ENCODE measurements around the gene RPL32. TPM values are rescaled to one million over a fixed set of nuclear protein-coding genes. Genes with fewer than 3 reads are reported as not detected.
"Not testable (repeated sequence)": the region's sequence is repeated elsewhere in the genome, so short reads cannot be mapped to it uniquely, and the experiment has no call there.

Gene RPL32
- total RNA-seq, 1 donor from 2014 or later, result 1,191 TPM

GRCh38 chr3:12884790-12885582, 43.6 kb upstream of the RPL32 start:
- H3K4me1 ChIP-seq, result no peaks in the 10 kb centered on the region
- H3K27me3 ChIP-seq, result peaks cover 6% of the 10 kb centered on the region
- no peak for DNase-seq
- intact Hi-C loops (cut with DNase I), result no loop called here
- H3K36me3 ChIP-seq, result no peaks in the 10 kb centered on the region
- H3K27ac ChIP-seq, result no peak overlapping the region
- TF ChIP-seq CTCF (IDR thresholded peaks at IDR 0.05), result no peak
- no peaks in the 10 kb centered on the region for H3K9me3 ChIP-seq
- H3K4me3 ChIP-seq, result no peak overlapping the region
- ATAC-seq, result no peak

- Histone ChIP-seq H3K36me3 (no peaks in the 10 kb centered on the region), H3K4me1 (no peaks in the 10 kb centered on the region), H3K9me3 (no peaks in the 10 kb centered on the region), H3K27me3 (peaks cover 6% of the 10 kb centered on the region), H3K27ac (no peak overlapping the region), H3K4me3 (no peak overlapping the region)
- DNase-seq (no peak), ATAC-seq (no peak)
- no peak for TF ChIP-seq CTCF (IDR thresholded peaks at IDR 0.05)
- intact Hi-C loops (cut with DNase I), result no loop called here
Observed at GRCh38 chr3:12884186-12884680, 42.9 kb upstream of the RPL32 start.

GRCh38 chr3:12882336-12883310, 41.3 kb upstream of the RPL32 start:
- Histone ChIP-seq H3K27ac (no peak overlapping the region), H3K4me1 (no peaks in the 10 kb centered on the region), H3K4me3 (no peak overlapping the region), H3K9me3 (no peaks in the 10 kb centered on the region), H3K36me3 (no peaks in the 10 kb centered on the region), H3K27me3 (peaks cover 3% of the 10 kb centered on the region)
- DNase-seq (no peak), ATAC-seq (no peak)
- intact Hi-C loops (cut with DNase I), result no loop called here
- TF ChIP-seq CTCF (IDR thresholded peaks at IDR 0.05), result no peak

- ATAC-seq; DNase-seq; H3K36me3 ChIP-seq; H3K4me1 ChIP-seq; H3K27ac ChIP-seq; H3K27me3 ChIP-seq; intact Hi-C loops (cut with DNase I); H3K4me3 ChIP-seq; H3K9me3 ChIP-seq: not testable (repeated sequence)
Observed at GRCh38 chr3:12881858-12882257, 40.5 kb upstream of the RPL32 start.

GRCh38 chr3:12879191-12879815, 37.9 kb upstream of the RPL32 start:
- Histone ChIP-seq H3K27ac (no peak overlapping the region), H3K4me1 (no peaks in the 10 kb centered on the region), H3K36me3 (no peaks in the 10 kb centered on the region), H3K27me3 (peaks cover 14% of the 10 kb centered on the region), H3K9me3 (no peaks in the 10 kb centered on the region), H3K4me3 (no peak overlapping the region)
- no peak for TF ChIP-seq CTCF (IDR thresholded peaks at IDR 0.05)
- intact Hi-C loops (cut with DNase I), result loop anchor here (10.0 kb wide), 1 partner anchor 105 kb away; no protein-coding TSS in a partner anchor
- no peak for ATAC-seq
- no peak for DNase-seq

GRCh38 chr3:12878758-12879157, 37.4 kb upstream of the RPL32 start:
- intact Hi-C loops (cut with DNase I), result loop anchor here (10.0 kb wide), 1 partner anchor 106 kb away; no protein-coding TSS in a partner anchor
- H3K9me3 ChIP-seq, ATAC-seq, H3K4me3 ChIP-seq, H3K27ac ChIP-seq, H3K36me3 ChIP-seq, H3K4me1 ChIP-seq, DNase-seq: not testable (repeated sequence)
- H3K27me3 ChIP-seq, result peaks cover 14% of the 10 kb centered on the region

All from upper lobe of right lung (tissue), 1 donor.